GM12878 (cell line): ENCODE results near the gene UTP25. TPM values are rescaled to one million over a fixed set of nuclear protein-coding genes. Genes with fewer than 3 reads are reported as not detected.

Experiments used
- BHLHE40 ChIP-seq, 2 experiments: fragments of 450-650 bp in 1 of 2; IDR thresholded peaks; 2 replicates each; pipeline ENCODE4 v1.6.1; 2011 to 2017; ENCODE audit warnings: low read depth in 2 of 2, borderline replicate concordance in 1 of 2, improper control_type of control experiment in 1 of 2, low read length in 1 of 2, mild to moderate bottlenecking in 1 of 2
- BRCA1 ChIP-seq: IDR thresholded peaks from 2 replicates; pipeline ENCODE4 v1.6.1; 2011; ENCODE audit warnings: low read depth, low read length, improper control_type of control experiment
- CREM ChIP-seq: IDR thresholded peaks from 2 replicates; pipeline ENCODE4 v1.6.1; 2014; ENCODE audit warnings: antibody characterized with exemption, low read depth
- ETV6 ChIP-seq, 2 experiments: fragments of 450-650 bp in 1 of 2; IDR thresholded peaks in 1 of 2; conservative IDR thresholded peaks in 1 of 2; 2 replicates each; pipeline ENCODE4 v1.6.1; 2014; ENCODE audit warnings: antibody characterized with exemption in 1 of 2, borderline replicate concordance in 1 of 2, low read depth in 1 of 2, mild to moderate bottlenecking in 1 of 2, moderate library complexity in 1 of 2
- EZH2 ChIP-seq: IDR thresholded peaks from 2 replicates; pipeline ENCODE4 v1.6.1; 2012; ENCODE audit warnings: low read depth, mild to moderate bottlenecking, control low read depth, inconsistent platforms, low read length, borderline replicate concordance; ENCODE audit not compliant: control insufficient read depth
- HDGF ChIP-seq: fragments of 450-650 bp; IDR thresholded peaks from 2 replicates; pipeline ENCODE4 v1.6.1; 2016; ENCODE audit warnings: antibody characterized with exemption
- IKZF1 ChIP-seq: fragments of 450-650 bp; conservative IDR thresholded peaks from 2 replicates; pipeline ENCODE4 v1.6.1; 2017; ENCODE audit warnings: antibody characterized with exemption, mild to moderate bottlenecking
- MXI1 ChIP-seq: fragments of 150-350 bp; IDR thresholded peaks from 2 replicates; pipeline ENCODE4 v1.6.1; 2011; ENCODE audit warnings: low read depth, mild to moderate bottlenecking, inconsistent platforms, low read length, improper control_type of control experiment
- NR2C1 ChIP-seq: fragments of 450-650 bp; IDR thresholded peaks from 2 replicates; pipeline ENCODE4 v1.6.1; 2017; ENCODE audit warnings: antibody characterized with exemption, mild to moderate bottlenecking, moderate library complexity
- PML ChIP-seq: IDR thresholded peaks from 2 replicates; pipeline ENCODE4 v1.6.1; 2012; ENCODE audit warnings: low read length, inconsistent platforms
- SIX5 ChIP-seq: IDR thresholded peaks from 2 replicates; pipeline ENCODE4 v1.6.1; 2011; ENCODE audit warnings: mild to moderate bottlenecking, low read depth, low read length, moderate library complexity; ENCODE audit not compliant: severe bottlenecking
- SP1 ChIP-seq: IDR thresholded peaks from one replicate; pipeline ENCODE4 v1.6.1; 2011; ENCODE audit warnings: low read depth, low read length
- SUPT20H ChIP-seq: IDR thresholded peaks from 2 replicates; pipeline ENCODE4 v1.6.1; 2011; ENCODE audit warnings: low read depth, mild to moderate bottlenecking, low read length, moderate library complexity, borderline replicate concordance; ENCODE audit not compliant: control insufficient read depth
- SUZ12 ChIP-seq: fragments of 200-600 bp; sonication (generic); IDR thresholded peaks from one replicate; pipeline ENCODE4 v1.6.1; 2018; ENCODE audit warnings: antibody characterized with exemption, mild to moderate bottlenecking; ENCODE audit not compliant: unreplicated experiment
- TBL1XR1 ChIP-seq: IDR thresholded peaks from 2 replicates; pipeline ENCODE4 v1.6.1; 2012; ENCODE audit warnings: low read depth, low read length, improper control_type of control experiment
- TCF3 ChIP-seq: IDR thresholded peaks from 2 replicates; pipeline ENCODE4 v1.6.1; 2012; ENCODE audit warnings: low read depth, mild to moderate bottlenecking, low read length, borderline replicate concordance; ENCODE audit not compliant: insufficient read depth
- ZNF274 ChIP-seq: IDR thresholded peaks from one replicate; pipeline ENCODE4 v1.8.0; 2011; ENCODE audit not compliant: insufficient read length, insufficient read depth
- polyA plus RNA-seq, 11 experiments: library from polyadenylated mRNA; depleted of rRNA in 4 of 11; unstranded in 6 of 11; stranded (reverse) in 5 of 11; fragments of >200 nt; fragmentation: Nextera tagmentation in 4 of 11; fragmentation: Illumina TruSeq in 1 of 11; extraction: Ambion mirVana in 4 of 11; extraction: Trizol in 1 of 11; gene quantifications; 1 replicate in 1 of 11; 2 replicates in 10 of 11; pipeline versions ENCODE4 v1.2.1 to v1.2.3, GENCODE V29; 2011 to 2016; ENCODE audit warnings: inconsistent platforms in 2 of 11, missing spikeins in 2 of 11, low read depth in 1 of 11
- total RNA-seq, 4 experiments: library from RNA; depleted of rRNA in 3 of 4; stranded (reverse); fragments of >200 nt in 3 of 4; fragmentation: Illumina TruSeq in 1 of 4; extraction: Trizol in 1 of 4; gene quantifications; 2 replicates each; pipeline versions ENCODE4 v1.2.1 to v1.2.3, GENCODE V29; 2013 to 2021
- TF ChIP-seq, protein P1 (sequence below): fragments of 450-650 bp; IDR thresholded peaks from 2 replicates; pipeline ENCODE4 v1.6.1; 2014; ENCODE audit warnings: mild to moderate bottlenecking
- TF ChIP-seq, protein P2 (sequence below): fragments of 450-650 bp; IDR thresholded peaks from 2 replicates; pipeline ENCODE4 v1.6.1; 2017; ENCODE audit warnings: mild to moderate bottlenecking, moderate library complexity
- TF ChIP-seq, protein P3 (sequence below): fragments of 450-650 bp; formaldehyde crosslinking; IDR thresholded peaks from 2 replicates; pipeline ENCODE4 v1.4.0; 2022; ENCODE audit warnings: mild to moderate bottlenecking, moderate library complexity

Gene UTP25
- total and polyA plus RNA-seq, 10 of the 15 experiments (the other 5 are each of a cell fraction or from before 2014, with no cell fraction given), result 3.0 to 13.3 (median 8.5) TPM

DNA sequence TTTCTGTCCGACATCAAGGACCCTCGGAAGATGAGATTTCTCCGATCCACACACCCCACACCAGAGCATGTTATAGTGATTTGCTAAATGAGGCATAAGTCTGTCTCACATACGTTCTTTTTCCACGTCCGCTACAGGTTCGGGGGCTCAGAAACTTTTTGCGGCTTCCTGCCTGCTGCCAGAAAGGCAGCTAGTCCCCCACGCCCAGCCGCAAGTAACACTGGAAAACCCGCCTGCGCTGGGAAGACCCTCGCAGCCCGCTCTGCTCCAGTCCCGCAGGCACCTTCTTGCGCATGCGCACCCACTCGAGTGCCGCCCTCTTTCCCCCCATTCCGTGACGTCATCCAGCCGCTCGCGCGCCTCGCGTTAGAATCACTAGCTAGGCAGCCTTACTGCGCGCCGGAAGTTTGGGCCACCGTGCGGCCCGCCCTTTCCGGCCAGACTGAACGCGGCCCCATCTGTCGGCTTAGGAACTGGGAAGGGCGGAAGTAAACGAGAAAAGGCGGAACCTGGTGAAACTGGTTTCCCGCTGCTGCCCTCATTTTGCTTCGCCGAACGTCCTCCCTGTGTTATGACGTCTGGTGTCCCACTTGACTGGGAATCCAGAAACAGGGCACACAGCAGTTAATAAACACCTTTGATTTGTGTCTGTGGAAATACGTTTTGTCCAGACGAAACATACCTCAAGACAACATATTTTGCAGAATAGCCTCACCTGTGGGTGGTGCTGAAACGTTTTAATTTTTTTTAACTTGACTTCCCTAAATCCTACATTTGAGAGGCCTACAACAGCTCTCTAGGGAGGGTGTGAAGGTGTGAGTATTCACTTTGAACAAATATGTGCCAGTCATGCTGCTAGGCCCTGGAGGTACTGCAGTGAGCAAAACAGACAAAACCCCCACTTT, 43.3 kb upstream of the UTP25 start, which contains the start of gene C1orf74 (continued):
- TF ChIP-seq, protein P1, sequence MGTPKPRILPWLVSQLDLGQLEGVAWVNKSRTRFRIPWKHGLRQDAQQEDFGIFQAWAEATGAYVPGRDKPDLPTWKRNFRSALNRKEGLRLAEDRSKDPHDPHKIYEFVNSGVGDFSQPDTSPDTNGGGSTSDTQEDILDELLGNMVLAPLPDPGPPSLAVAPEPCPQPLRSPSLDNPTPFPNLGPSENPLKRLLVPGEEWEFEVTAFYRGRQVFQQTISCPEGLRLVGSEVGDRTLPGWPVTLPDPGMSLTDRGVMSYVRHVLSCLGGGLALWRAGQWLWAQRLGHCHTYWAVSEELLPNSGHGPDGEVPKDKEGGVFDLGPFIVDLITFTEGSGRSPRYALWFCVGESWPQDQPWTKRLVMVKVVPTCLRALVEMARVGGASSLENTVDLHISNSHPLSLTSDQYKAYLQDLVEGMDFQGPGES, result no peak
- TF ChIP-seq SIX5 (peak; percentile 14), TCF3 (peak; percentile 22; the same call in 1 of the 2 replicates), SUZ12 (no peak), MXI1 (peak; percentile 69), NR2C1 (no peak), IKZF1 (peak; percentile 85), SP1 (peak; percentile 74), PML (peak; percentile 91), CREM (peak; percentile 99), SUPT20H (no peak), EZH2 (no peak), HDGF (0 out of 2 replicates have a peak, but pooled peaks have one; percentile 51), TBL1XR1 (no peak; the same call in 1 of the 2 replicates), BHLHE40 (IDR thresholded peaks at IDR 0.05; ENCODE audit: borderline replicate concordance in 1 of 2, low read depth in 2 of 2, low read length in 1 of 2) (peak in 1 of 2 experiments; percentile 62; a peak in 1 of 4 replicates), ZNF274 (no peak), BRCA1 (peak; percentile 88), ETV6 (conservative IDR thresholded peaks at IDR 0.05 in 1 of 2, IDR thresholded peaks at IDR 0.05 in 1 of 2; ENCODE audit: borderline replicate concordance in 1 of 2, low read depth in 1 of 2) (peak in 1 of 2 experiments; percentile 80; a peak in 2 of 4 replicates)
- TF ChIP-seq, protein P2, sequence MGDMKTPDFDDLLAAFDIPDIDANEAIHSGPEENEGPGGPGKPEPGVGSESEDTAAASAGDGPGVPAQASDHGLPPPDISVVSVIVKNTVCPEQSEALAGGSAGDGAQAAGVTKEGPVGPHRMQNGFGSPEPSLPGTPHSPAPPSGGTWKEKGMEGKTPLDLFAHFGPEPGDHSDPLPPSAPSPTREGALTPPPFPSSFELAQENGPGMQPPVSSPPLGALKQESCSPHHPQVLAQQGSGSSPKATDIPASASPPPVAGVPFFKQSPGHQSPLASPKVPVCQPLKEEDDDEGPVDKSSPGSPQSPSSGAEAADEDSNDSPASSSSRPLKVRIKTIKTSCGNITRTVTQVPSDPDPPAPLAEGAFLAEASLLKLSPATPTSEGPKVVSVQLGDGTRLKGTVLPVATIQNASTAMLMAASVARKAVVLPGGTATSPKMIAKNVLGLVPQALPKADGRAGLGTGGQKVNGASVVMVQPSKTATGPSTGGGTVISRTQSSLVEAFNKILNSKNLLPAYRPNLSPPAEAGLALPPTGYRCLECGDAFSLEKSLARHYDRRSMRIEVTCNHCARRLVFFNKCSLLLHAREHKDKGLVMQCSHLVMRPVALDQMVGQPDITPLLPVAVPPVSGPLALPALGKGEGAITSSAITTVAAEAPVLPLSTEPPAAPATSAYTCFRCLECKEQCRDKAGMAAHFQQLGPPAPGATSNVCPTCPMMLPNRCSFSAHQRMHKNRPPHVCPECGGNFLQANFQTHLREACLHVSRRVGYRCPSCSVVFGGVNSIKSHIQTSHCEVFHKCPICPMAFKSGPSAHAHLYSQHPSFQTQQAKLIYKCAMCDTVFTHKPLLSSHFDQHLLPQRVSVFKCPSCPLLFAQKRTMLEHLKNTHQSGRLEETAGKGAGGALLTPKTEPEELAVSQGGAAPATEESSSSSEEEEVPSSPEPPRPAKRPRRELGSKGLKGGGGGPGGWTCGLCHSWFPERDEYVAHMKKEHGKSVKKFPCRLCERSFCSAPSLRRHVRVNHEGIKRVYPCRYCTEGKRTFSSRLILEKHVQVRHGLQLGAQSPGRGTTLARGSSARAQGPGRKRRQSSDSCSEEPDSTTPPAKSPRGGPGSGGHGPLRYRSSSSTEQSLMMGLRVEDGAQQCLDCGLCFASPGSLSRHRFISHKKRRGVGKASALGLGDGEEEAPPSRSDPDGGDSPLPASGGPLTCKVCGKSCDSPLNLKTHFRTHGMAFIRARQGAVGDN, result peak; percentile 80
- TF ChIP-seq, protein P3, sequence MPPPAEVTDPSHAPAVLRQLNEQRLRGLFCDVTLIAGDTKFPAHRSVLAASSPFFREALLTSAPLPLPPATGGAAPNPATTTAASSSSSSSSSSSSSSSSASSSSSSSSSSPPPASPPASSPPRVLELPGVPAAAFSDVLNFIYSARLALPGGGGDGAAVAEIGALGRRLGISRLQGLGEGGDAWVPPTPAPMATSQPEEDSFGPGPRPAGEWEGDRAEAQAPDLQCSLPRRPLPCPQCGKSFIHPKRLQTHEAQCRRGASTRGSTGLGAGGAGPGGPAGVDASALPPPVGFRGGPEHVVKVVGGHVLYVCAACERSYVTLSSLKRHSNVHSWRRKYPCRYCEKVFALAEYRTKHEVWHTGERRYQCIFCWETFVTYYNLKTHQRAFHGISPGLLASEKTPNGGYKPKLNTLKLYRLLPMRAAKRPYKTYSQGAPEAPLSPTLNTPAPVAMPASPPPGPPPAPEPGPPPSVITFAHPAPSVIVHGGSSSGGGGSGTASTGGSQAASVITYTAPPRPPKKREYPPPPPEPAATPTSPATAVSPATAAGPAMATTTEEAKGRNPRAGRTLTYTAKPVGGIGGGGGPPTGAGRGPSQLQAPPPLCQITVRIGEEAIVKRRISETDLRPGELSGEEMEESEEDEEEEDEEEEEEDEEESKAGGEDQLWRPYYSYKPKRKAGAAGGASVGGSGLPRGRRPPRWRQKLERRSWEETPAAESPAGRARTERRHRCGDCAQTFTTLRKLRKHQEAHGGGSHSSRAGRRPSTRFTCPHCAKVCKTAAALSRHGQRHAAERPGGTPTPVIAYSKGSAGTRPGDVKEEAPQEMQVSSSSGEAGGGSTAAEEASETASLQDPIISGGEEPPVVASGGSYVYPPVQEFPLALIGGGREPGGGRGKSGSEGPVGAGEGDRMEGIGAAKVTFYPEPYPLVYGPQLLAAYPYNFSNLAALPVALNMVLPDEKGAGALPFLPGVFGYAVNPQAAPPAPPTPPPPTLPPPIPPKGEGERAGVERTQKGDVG (CRISPR knock-in tag), result no peak
